GM13976 (cell line): ENCODE data around the gene PLPPR4.
"Not testable (repeated sequence)": the region's sequence is repeated elsewhere in the genome, so short reads cannot be mapped to it uniquely, and the experiment has no call there.

ENCODE experiments used
- DNase-seq: peaks from one replicate; pipeline ENCODE4 v3.0.0; 2012; ENCODE audit warnings: low spot score
- CTCF ChIP-seq: IDR thresholded peaks from 2 replicates; pipeline ENCODE4 v1.5.1; 2012; ENCODE audit warnings: borderline replicate concordance, mild to moderate bottlenecking; ENCODE audit not compliant: insufficient read depth; ENCODE audit errors: extremely low read depth, missing control alignments, control extremely low read depth
- in situ Hi-C: fragments of 300-500 bp; cut with MboI; formaldehyde crosslinking; loops from one replicate; pipeline ENCODE4 v1.12.0; 2022; ENCODE audit warnings: low sequenced_read_pairs, mixed read lengths, inconsistent platforms; ENCODE audit not compliant: unreplicated experiment

The PLPPR4 gene

GRCh38 chr1:99271249-99271648 is 7.0 kb downstream of the PLPPR4 start:
- in situ Hi-C loops = no loop called here
- no peak for DNase-seq

GRCh38 chr1:99277066-99277465 is 12.8 kb downstream of the PLPPR4 start:
- DNase-seq = no peak
- TF ChIP-seq CTCF = no peak
- in situ Hi-C loops = no loop called here

More at GRCh38 chr1:99271249-99271648, 7.0 kb downstream of the PLPPR4 start:
- no peak for TF ChIP-seq CTCF

- TF ChIP-seq CTCF = no peak
- DNase-seq = no peak
- in situ Hi-C loops = no loop called here
Measured at GRCh38 chr1:99279525-99279924, 15.2 kb downstream of the PLPPR4 start.

GRCh38 chr1:99281105-99281504 is 16.8 kb downstream of the PLPPR4 start:
- no peak for TF ChIP-seq CTCF
- in situ Hi-C loops = no loop called here
- no peak for DNase-seq

- no peak for DNase-seq
- in situ Hi-C loops = no loop called here
- TF ChIP-seq CTCF = no peak
Measured at GRCh38 chr1:99282536-99282935, 18.2 kb downstream of the PLPPR4 start.

- DNase-seq, in situ Hi-C loops: not testable (repeated sequence)
Measured at GRCh38 chr1:99283521-99283920, 19.2 kb downstream of the PLPPR4 start.

- no peak for DNase-seq
- in situ Hi-C loops = no loop called here
Measured at GRCh38 chr1:99292886-99293285, 28.6 kb downstream of the PLPPR4 start.

More at GRCh38 chr1:99292886-99293285, 28.6 kb downstream of the PLPPR4 start:
- TF ChIP-seq CTCF = no peak
